Endodermal cell (in vitro differentiated cells): ENCODE measurements around the gene DTX1. TPM values are rescaled to one million over a fixed set of nuclear protein-coding genes. Genes with fewer than 3 reads are reported as not detected.
A peak's percentile ranks its signal among the peaks of the same experiment; 100 is the strongest.

Experiments used
- DNase-seq: peaks from one replicate; pipeline ENCODE4 v3.0.0-alpha.2; 2017
- H3K27ac ChIP-seq: 2 replicates; pipeline ENCODE4 v1.5.1; 2013; ENCODE audit warnings: mild to moderate bottlenecking, low read depth, low read length, moderate library complexity
- H3K27me3 ChIP-seq: 2 replicates; pipeline ENCODE4 v1.6.1; 2013; ENCODE audit warnings: mild to moderate bottlenecking, low read length, moderate library complexity; ENCODE audit not compliant: insufficient read depth, control insufficient read depth, poor library complexity, severe bottlenecking
- H3K36me3 ChIP-seq: 2 replicates; pipeline ENCODE4 v1.7.0; 2013; ENCODE audit warnings: mild to moderate bottlenecking, low read length, moderate library complexity; ENCODE audit not compliant: control insufficient read depth, insufficient read depth
- H3K4me1 ChIP-seq: one replicate; pipeline ENCODE4 v1.7.0; 2013; ENCODE audit warnings: low read length; ENCODE audit not compliant: control insufficient read depth, insufficient read depth
- H3K4me3 ChIP-seq: 2 replicates; pipeline ENCODE4 v1.5.1; 2013; ENCODE audit warnings: mild to moderate bottlenecking, low read length, moderate library complexity
- H3K9ac ChIP-seq: 2 replicates; pipeline ENCODE4 v1.6.1; 2013; ENCODE audit warnings: mild to moderate bottlenecking, low read length, moderate library complexity; ENCODE audit not compliant: poor library complexity, severe bottlenecking; ENCODE audit errors: extremely low read depth
- H3K9me3 ChIP-seq: 2 replicates; pipeline ENCODE4 v1.6.1; 2013; ENCODE audit warnings: mild to moderate bottlenecking, low read length, moderate library complexity; ENCODE audit not compliant: control insufficient read depth
- H3K27ac Mint-ChIP-seq: 2 replicates; pipeline ENCODE4 v1.8.0; 2020; ENCODE audit warnings: mixed read lengths
- H3K27me3 Mint-ChIP-seq: 2 replicates; pipeline ENCODE4 v1.8.0; 2021; ENCODE audit warnings: mild to moderate bottlenecking, mixed read lengths; ENCODE audit not compliant: insufficient read depth
- H3K36me3 Mint-ChIP-seq: 2 replicates; pipeline ENCODE4 v1.8.0; 2020; ENCODE audit warnings: low read depth, mixed read lengths
- H3K4me1 Mint-ChIP-seq: 2 replicates; pipeline ENCODE4 v1.8.0; 2020; ENCODE audit warnings: mixed read lengths
- H3K4me3 Mint-ChIP-seq: 2 replicates; pipeline ENCODE4 v1.8.0; 2020; ENCODE audit warnings: mild to moderate bottlenecking, moderate library complexity, mixed read lengths
- H3K9me3 Mint-ChIP-seq: 2 replicates; pipeline ENCODE4 v1.8.0; 2020; ENCODE audit warnings: mild to moderate bottlenecking, mixed read lengths
- WGBS, 2 experiments: methylation state at CpG; one replicate each; pipeline versions ENCODE4 v1.1.5 to v1.1.7; 2013; ENCODE audit warnings: missing lambda C conversion rate in 2 of 2, mixed read lengths in 1 of 2; ENCODE audit not compliant: insufficient coverage in 1 of 2, insufficient read length in 1 of 2; 5-methylcytosine and 5-hydroxymethylcytosine counted together
- total RNA-seq, 2 donors: library from RNA; stranded (reverse); fragmentation: NEBNext Ultra II Directional in 1 of 2; extraction: Animal tissue kit (Norgen Biotek cat#: 25700) in 1 of 2; gene quantifications; 2 replicates in 1 of 2; 3 replicates in 1 of 2; pipeline ENCODE4 v1.2.1, GENCODE V29; 2021
- TF ChIP-seq, protein P1 (sequence below): fragments of 200-600 bp; sonication (generic); conservative IDR thresholded peaks from 2 replicates; pipeline ENCODE4 v1.5.0; 2021; ENCODE audit warnings: antibody characterized with exemption, mild to moderate bottlenecking

The DTX1 gene
- total RNA-seq, 2 donors from 2014 or later = 3.3 to 4.9 TPM

DNA sequence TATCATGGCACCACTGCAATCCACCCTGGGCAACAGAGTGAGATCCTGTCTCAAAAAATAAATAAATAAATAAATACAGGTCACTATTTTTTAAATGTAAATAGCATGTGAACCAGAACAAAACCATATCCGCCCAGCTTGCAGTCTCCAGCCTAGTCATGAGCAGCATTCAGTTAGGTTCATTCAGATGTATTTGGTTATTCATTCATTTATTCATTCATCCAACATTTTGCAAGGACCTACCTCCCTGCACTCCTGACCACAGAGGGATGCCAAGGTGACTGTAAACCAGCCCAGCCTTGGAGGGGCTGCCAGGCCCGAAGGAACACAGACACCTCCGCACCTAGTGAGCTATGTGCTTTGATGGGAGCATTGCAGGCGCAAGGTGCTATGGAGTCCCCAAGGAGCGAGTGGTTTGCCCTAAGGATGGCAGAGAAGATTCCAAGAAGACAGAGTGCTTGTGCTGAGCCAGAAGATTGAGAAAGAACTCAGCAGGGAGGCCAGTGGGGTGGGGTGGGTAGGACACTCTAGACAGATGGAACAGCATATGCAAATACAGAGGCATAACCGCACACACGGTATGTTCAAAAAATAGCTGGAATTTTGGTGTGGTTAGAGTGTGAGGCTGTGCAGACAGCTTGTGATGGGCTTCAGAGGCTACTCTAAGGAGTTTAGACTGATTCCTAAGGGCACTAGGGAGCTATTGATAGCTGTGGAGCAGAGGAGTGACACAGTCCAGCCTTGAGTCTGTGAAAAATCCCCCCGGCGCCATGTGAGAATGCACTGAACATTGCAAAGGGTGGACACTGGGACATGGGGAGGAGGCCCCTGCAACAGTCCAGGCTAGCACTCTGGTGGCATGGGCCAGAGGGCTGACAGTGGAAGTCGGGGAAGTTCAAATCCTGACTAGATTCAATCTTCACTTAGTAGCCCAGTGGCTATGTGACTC, 11.7 kb downstream of the DTX1 start:
- H3K27me3 Mint-ChIP-seq = peaks cover 9% of the 10 kb centered on the region
- H3K36me3 Mint-ChIP-seq = no peaks in the 10 kb centered on the region
- H3K4me1 ChIP-seq = no peaks in the 10 kb centered on the region
- no peak overlapping the region for H3K9ac ChIP-seq
- TF ChIP-seq, protein P1, sequence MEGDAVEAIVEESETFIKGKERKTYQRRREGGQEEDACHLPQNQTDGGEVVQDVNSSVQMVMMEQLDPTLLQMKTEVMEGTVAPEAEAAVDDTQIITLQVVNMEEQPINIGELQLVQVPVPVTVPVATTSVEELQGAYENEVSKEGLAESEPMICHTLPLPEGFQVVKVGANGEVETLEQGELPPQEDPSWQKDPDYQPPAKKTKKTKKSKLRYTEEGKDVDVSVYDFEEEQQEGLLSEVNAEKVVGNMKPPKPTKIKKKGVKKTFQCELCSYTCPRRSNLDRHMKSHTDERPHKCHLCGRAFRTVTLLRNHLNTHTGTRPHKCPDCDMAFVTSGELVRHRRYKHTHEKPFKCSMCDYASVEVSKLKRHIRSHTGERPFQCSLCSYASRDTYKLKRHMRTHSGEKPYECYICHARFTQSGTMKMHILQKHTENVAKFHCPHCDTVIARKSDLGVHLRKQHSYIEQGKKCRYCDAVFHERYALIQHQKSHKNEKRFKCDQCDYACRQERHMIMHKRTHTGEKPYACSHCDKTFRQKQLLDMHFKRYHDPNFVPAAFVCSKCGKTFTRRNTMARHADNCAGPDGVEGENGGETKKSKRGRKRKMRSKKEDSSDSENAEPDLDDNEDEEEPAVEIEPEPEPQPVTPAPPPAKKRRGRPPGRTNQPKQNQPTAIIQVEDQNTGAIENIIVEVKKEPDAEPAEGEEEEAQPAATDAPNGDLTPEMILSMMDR = no peak
- no peak overlapping the region for H3K27ac Mint-ChIP-seq
- H3K9me3 ChIP-seq = no peaks in the 10 kb centered on the region
- peaks cover 7% of the 10 kb centered on the region for H3K27me3 ChIP-seq
- no peak overlapping the region for H3K4me3 ChIP-seq
- H3K27ac ChIP-seq = no peak overlapping the region
- H3K4me1 Mint-ChIP-seq = peaks cover 4% of the 10 kb centered on the region
- no peaks in the 10 kb centered on the region for H3K9me3 Mint-ChIP-seq
- H3K36me3 ChIP-seq = no peaks in the 10 kb centered on the region
- no peak overlapping the region for H3K4me3 Mint-ChIP-seq
- 90 to 92% methylated on average over 10 of the region's 10 CpGs for WGBS, 2 experiments
- no peak for DNase-seq

DNA sequence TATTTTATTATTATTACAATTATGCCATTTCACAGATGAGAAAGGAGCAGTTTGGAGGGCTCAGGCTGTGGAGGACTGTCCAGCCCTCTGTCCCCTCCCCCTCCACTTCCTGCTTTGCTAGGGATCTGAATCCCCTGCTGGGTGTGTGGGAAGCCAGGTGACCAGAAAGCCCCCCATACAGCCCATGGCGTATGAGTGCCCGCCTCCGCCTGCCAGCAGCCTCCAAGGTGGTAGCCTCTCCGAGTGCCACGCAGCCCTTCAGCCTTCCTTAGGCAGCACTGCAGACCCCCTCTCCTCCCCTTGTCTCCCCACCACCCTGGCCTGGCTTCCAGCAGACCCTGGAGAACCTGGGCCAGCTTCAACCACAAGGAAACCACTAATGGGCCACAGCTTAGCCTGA, 12.6 kb downstream of the DTX1 start:
- Histone ChIP-seq H3K27ac (no peak overlapping the region), H3K9me3 (no peaks in the 10 kb centered on the region), H3K4me3 (no peak overlapping the region), H3K9ac (no peak overlapping the region), H3K4me1 (no peaks in the 10 kb centered on the region), H3K36me3 (no peaks in the 10 kb centered on the region), H3K27me3 (peaks cover 7% of the 10 kb centered on the region)
- Mint-ChIP-seq H3K27me3 (peaks cover 10% of the 10 kb centered on the region), H3K9me3 (no peaks in the 10 kb centered on the region), H3K4me3 (no peak overlapping the region), H3K36me3 (no peaks in the 10 kb centered on the region), H3K27ac (no peak overlapping the region), H3K4me1 (peaks cover 4% of the 10 kb centered on the region)
- 89% methylated on average over 5 of the region's 5 CpGs; no CpG with 5 or more reads in 1 of the 2 experiments for WGBS, 2 experiments
- TF ChIP-seq, protein P1 = no peak
- peak; percentile 69 for DNase-seq

DNA sequence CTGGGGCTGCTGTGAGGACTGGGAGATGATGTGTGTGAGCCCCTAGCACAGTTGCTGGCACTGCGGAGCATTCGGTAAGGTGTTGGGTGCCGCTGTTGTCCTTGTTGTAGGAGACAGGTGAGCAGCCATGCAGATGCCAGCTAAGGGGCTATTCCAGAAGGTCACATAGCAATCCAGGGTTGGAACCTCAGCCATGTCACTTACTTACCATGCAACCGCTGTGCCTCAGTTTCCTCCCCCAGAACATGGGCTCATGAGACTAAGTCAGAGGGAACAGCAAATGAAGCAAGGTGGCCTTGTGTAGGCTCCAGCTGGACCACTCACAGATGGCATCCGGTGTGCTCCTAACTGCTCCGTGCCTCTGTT, 13.2 kb downstream of the DTX1 start:
- H3K27me3 ChIP-seq = peaks cover 6% of the 10 kb centered on the region
- Mint-ChIP-seq H3K27me3 (peaks cover 9% of the 10 kb centered on the region), H3K4me1 (peaks cover 4% of the 10 kb centered on the region), H3K27ac (no peak overlapping the region), H3K9me3 (no peaks in the 10 kb centered on the region), H3K4me3 (no peak overlapping the region), H3K36me3 (no peaks in the 10 kb centered on the region)
- no peaks in the 10 kb centered on the region for H3K36me3 ChIP-seq
- H3K9me3 ChIP-seq = no peaks in the 10 kb centered on the region
- 88 to 100% methylated on average over 4 to 6 of the region's 6 CpGs for WGBS, 2 experiments
- TF ChIP-seq, protein P1 = no peak
- no peak for DNase-seq
- H3K4me1 ChIP-seq = no peaks in the 10 kb centered on the region
- no peak overlapping the region for H3K9ac ChIP-seq
- H3K27ac ChIP-seq = no peak overlapping the region
- no peak overlapping the region for H3K4me3 ChIP-seq
